ENCODE data around the gene RNF152.

RNF152 gene

GRCh38 chr18:61921621-61922235 lies 28.9 kb upstream of the RNF152 start:
- H3K4me3 ChIP-seq (ENCODE audit: low read depth in 1 of 2, low read length in 2 of 2), result no peak overlapping the region
- H3K27me3 ChIP-seq (ENCODE audit: control insufficient read depth in 1 of 2, insufficient read depth in 2 of 2, low read length in 2 of 2), result no peaks in the 10 kb centered on the region
- H3K27ac ChIP-seq (ENCODE audit: low read depth, low read length), result no peak overlapping the region
- H3K9ac ChIP-seq (ENCODE audit: low read depth in 1 of 2, low read length in 2 of 2), result no peak overlapping the region
- H3K4me1 ChIP-seq (ENCODE audit: control insufficient read depth in 1 of 2, insufficient read depth in 2 of 2, low read length in 2 of 2), result no peaks in the 10 kb centered on the region
- H3K36me3 ChIP-seq (ENCODE audit: control insufficient read depth in 1 of 2, insufficient read depth in 2 of 2, low read length in 2 of 2), result no peaks in the 10 kb centered on the region
- no peaks in the 10 kb centered on the region for H3K9me3 ChIP-seq (ENCODE audit: control insufficient read depth in 1 of 2, low read length in 2 of 2)

GRCh38 chr18:61917818-61918217 lies 25.0 kb upstream of the RNF152 start:
- Histone ChIP-seq H3K27ac (ENCODE audit: low read depth, low read length) (no peak overlapping the region), H3K36me3 (ENCODE audit: control insufficient read depth in 1 of 2, insufficient read depth in 2 of 2, low read length in 2 of 2) (no peaks in the 10 kb centered on the region), H3K9ac (ENCODE audit: low read depth in 1 of 2, low read length in 2 of 2) (no peak overlapping the region), H3K4me3 (ENCODE audit: low read depth in 1 of 2, low read length in 2 of 2) (no peak overlapping the region), H3K4me1 (ENCODE audit: control insufficient read depth in 1 of 2, insufficient read depth in 2 of 2, low read length in 2 of 2) (no peaks in the 10 kb centered on the region), H3K9me3 (ENCODE audit: control insufficient read depth in 1 of 2, low read length in 2 of 2) (no peaks in the 10 kb centered on the region), H3K27me3 (ENCODE audit: control insufficient read depth in 1 of 2, insufficient read depth in 2 of 2, low read length in 2 of 2) (no peaks in the 10 kb centered on the region)

- Histone ChIP-seq H3K36me3 (ENCODE audit: control insufficient read depth in 1 of 2, insufficient read depth in 2 of 2, low read length in 2 of 2) (no peaks in the 10 kb centered on the region), H3K27me3 (ENCODE audit: control insufficient read depth in 1 of 2, insufficient read depth in 2 of 2, low read length in 2 of 2) (no peaks in the 10 kb centered on the region), H3K27ac (ENCODE audit: low read depth, low read length) (no peak overlapping the region), H3K4me1 (ENCODE audit: control insufficient read depth in 1 of 2, insufficient read depth in 2 of 2, low read length in 2 of 2) (no peaks in the 10 kb centered on the region), H3K9ac (ENCODE audit: low read depth in 1 of 2, low read length in 2 of 2) (no peak overlapping the region), H3K9me3 (ENCODE audit: control insufficient read depth in 1 of 2, low read length in 2 of 2) (no peaks in the 10 kb centered on the region), H3K4me3 (ENCODE audit: low read depth in 1 of 2, low read length in 2 of 2) (no peak overlapping the region)
Observed at GRCh38 chr18:61912476-61912875, 19.7 kb upstream of the RNF152 start.

GRCh38 chr18:61910101-61910500 lies 17.3 kb upstream of the RNF152 start:
- no peaks in the 10 kb centered on the region for H3K4me1 ChIP-seq (ENCODE audit: control insufficient read depth in 1 of 2, insufficient read depth in 2 of 2, low read length in 2 of 2)
- no peaks in the 10 kb centered on the region for H3K36me3 ChIP-seq (ENCODE audit: control insufficient read depth in 1 of 2, insufficient read depth in 2 of 2, low read length in 2 of 2)
- no peak overlapping the region for H3K4me3 ChIP-seq (ENCODE audit: low read depth in 1 of 2, low read length in 2 of 2)
- no peaks in the 10 kb centered on the region for H3K27me3 ChIP-seq (ENCODE audit: control insufficient read depth in 1 of 2, insufficient read depth in 2 of 2, low read length in 2 of 2)
- no peaks in the 10 kb centered on the region for H3K9me3 ChIP-seq (ENCODE audit: control insufficient read depth in 1 of 2, low read length in 2 of 2)
- H3K27ac ChIP-seq (ENCODE audit: low read depth, low read length), result no peak overlapping the region
- no peak overlapping the region for H3K9ac ChIP-seq (ENCODE audit: low read depth in 1 of 2, low read length in 2 of 2)

GRCh38 chr18:61908661-61909060 lies 15.9 kb upstream of the RNF152 start:
- no peaks in the 10 kb centered on the region for H3K4me1 ChIP-seq (ENCODE audit: control insufficient read depth in 1 of 2, insufficient read depth in 2 of 2, low read length in 2 of 2)
- no peak overlapping the region for H3K4me3 ChIP-seq (ENCODE audit: low read depth in 1 of 2, low read length in 2 of 2)
- H3K27ac ChIP-seq (ENCODE audit: low read depth, low read length), result no peak overlapping the region

GRCh38 chr18:61901323-61901986 lies 8.6 kb upstream of the RNF152 start:
- H3K4me1 ChIP-seq (ENCODE audit: control insufficient read depth in 1 of 2, insufficient read depth in 2 of 2, low read length in 2 of 2), result peaks cover 0 to 3% of the 10 kb centered on the region in 2 donors
- H3K27ac ChIP-seq (ENCODE audit: low read depth, low read length), result no peak overlapping the region
- no peak overlapping the region for H3K4me3 ChIP-seq (ENCODE audit: low read depth in 1 of 2, low read length in 2 of 2)
- H3K36me3 ChIP-seq (ENCODE audit: control insufficient read depth in 1 of 2, insufficient read depth in 2 of 2, low read length in 2 of 2), result no peaks in the 10 kb centered on the region
- H3K9me3 ChIP-seq (ENCODE audit: control insufficient read depth in 1 of 2, low read length in 2 of 2), result no peaks in the 10 kb centered on the region
- no peak overlapping the region for H3K9ac ChIP-seq (ENCODE audit: low read depth in 1 of 2, low read length in 2 of 2)
- peaks cover 4% of the 10 kb centered on the region in 2 donors for H3K27me3 ChIP-seq (ENCODE audit: control insufficient read depth in 1 of 2, insufficient read depth in 2 of 2, low read length in 2 of 2)

More at GRCh38 chr18:61908661-61909060, 15.9 kb upstream of the RNF152 start:
- Histone ChIP-seq H3K36me3 (ENCODE audit: control insufficient read depth in 1 of 2, insufficient read depth in 2 of 2, low read length in 2 of 2) (no peaks in the 10 kb centered on the region), H3K27me3 (ENCODE audit: control insufficient read depth in 1 of 2, insufficient read depth in 2 of 2, low read length in 2 of 2) (no peaks in the 10 kb centered on the region), H3K9me3 (ENCODE audit: control insufficient read depth in 1 of 2, low read length in 2 of 2) (no peaks in the 10 kb centered on the region), H3K9ac (ENCODE audit: low read depth in 1 of 2, low read length in 2 of 2) (no peak overlapping the region)

GRCh38 chr18:61900504-61901281 lies 7.9 kb upstream of the RNF152 start:
- Histone ChIP-seq H3K4me1 (ENCODE audit: control insufficient read depth in 1 of 2, insufficient read depth in 2 of 2, low read length in 2 of 2) (peaks cover 0 to 3% of the 10 kb centered on the region in 2 donors), H3K27me3 (ENCODE audit: control insufficient read depth in 1 of 2, insufficient read depth in 2 of 2, low read length in 2 of 2) (peaks cover 4% of the 10 kb centered on the region in 2 donors), H3K27ac (ENCODE audit: low read depth, low read length) (no peak overlapping the region), H3K9me3 (ENCODE audit: control insufficient read depth in 1 of 2, low read length in 2 of 2) (no peaks in the 10 kb centered on the region), H3K9ac (ENCODE audit: low read depth in 1 of 2, low read length in 2 of 2) (no peak overlapping the region), H3K4me3 (ENCODE audit: low read depth in 1 of 2, low read length in 2 of 2) (no peak overlapping the region), H3K36me3 (ENCODE audit: control insufficient read depth in 1 of 2, insufficient read depth in 2 of 2, low read length in 2 of 2) (no peaks in the 10 kb centered on the region)

- Histone ChIP-seq H3K27me3 (ENCODE audit: control insufficient read depth in 1 of 2, insufficient read depth in 2 of 2, low read length in 2 of 2) (peaks cover 4% of the 10 kb centered on the region in 2 donors), H3K27ac (ENCODE audit: low read depth, low read length) (no peak overlapping the region), H3K9me3 (ENCODE audit: control insufficient read depth in 1 of 2, low read length in 2 of 2) (no peaks in the 10 kb centered on the region), H3K9ac (ENCODE audit: low read depth in 1 of 2, low read length in 2 of 2) (no peak overlapping the region), H3K36me3 (ENCODE audit: control insufficient read depth in 1 of 2, insufficient read depth in 2 of 2, low read length in 2 of 2) (no peaks in the 10 kb centered on the region), H3K4me3 (ENCODE audit: low read depth in 1 of 2, low read length in 2 of 2) (no peak overlapping the region), H3K4me1 (ENCODE audit: control insufficient read depth in 1 of 2, insufficient read depth in 2 of 2, low read length in 2 of 2) (peaks cover 4 to 9% of the 10 kb centered on the region in 2 donors)
Observed at GRCh38 chr18:61898640-61899101, 5.9 kb upstream of the RNF152 start.

GRCh38 chr18:61896757-61897156 lies 4.0 kb upstream of the RNF152 start:
- Histone ChIP-seq H3K4me1 (ENCODE audit: control insufficient read depth in 1 of 2, insufficient read depth in 2 of 2, low read length in 2 of 2) (peaks cover 4 to 23% of the 10 kb centered on the region in 2 donors), H3K9ac (ENCODE audit: low read depth in 1 of 2, low read length in 2 of 2) (no peak overlapping the region), H3K4me3 (ENCODE audit: low read depth in 1 of 2, low read length in 2 of 2) (no peak overlapping the region), H3K27ac (ENCODE audit: low read depth, low read length) (no peak overlapping the region), H3K9me3 (ENCODE audit: control insufficient read depth in 1 of 2, low read length in 2 of 2) (no peaks in the 10 kb centered on the region), H3K36me3 (ENCODE audit: control insufficient read depth in 1 of 2, insufficient read depth in 2 of 2, low read length in 2 of 2) (no peaks in the 10 kb centered on the region), H3K27me3 (ENCODE audit: control insufficient read depth in 1 of 2, insufficient read depth in 2 of 2, low read length in 2 of 2) (peaks cover 0 to 4% of the 10 kb centered on the region in 2 donors)

- H3K27me3 ChIP-seq (ENCODE audit: control insufficient read depth in 1 of 2, insufficient read depth in 2 of 2, low read length in 2 of 2), result peaks cover 0 to 4% of the 10 kb centered on the region in 2 donors
- no peaks in the 10 kb centered on the region for H3K9me3 ChIP-seq (ENCODE audit: control insufficient read depth in 1 of 2, low read length in 2 of 2)
- peaks cover 4 to 23% of the 10 kb centered on the region in 2 donors for H3K4me1 ChIP-seq (ENCODE audit: control insufficient read depth in 1 of 2, insufficient read depth in 2 of 2, low read length in 2 of 2)
- no peak overlapping the region for H3K27ac ChIP-seq (ENCODE audit: low read depth, low read length)
- no peak overlapping the region for H3K4me3 ChIP-seq (ENCODE audit: low read depth in 1 of 2, low read length in 2 of 2)
- no peak overlapping the region for H3K9ac ChIP-seq (ENCODE audit: low read depth in 1 of 2, low read length in 2 of 2)
- no peaks in the 10 kb centered on the region for H3K36me3 ChIP-seq (ENCODE audit: control insufficient read depth in 1 of 2, insufficient read depth in 2 of 2, low read length in 2 of 2)
Observed at GRCh38 chr18:61896118-61896517, 3.3 kb upstream of the RNF152 start.
